Measurements from ENCODE around the gene FAM184A.
"Not testable (repeated sequence)": the region's sequence is repeated elsewhere in the genome, so short reads cannot be mapped to it uniquely, and the experiment has no call there.

The FAM184A gene

GRCh38 chr6:119052292-119052889 lies 26.1 kb downstream of the FAM184A start:
- no peak for DNase-seq

GRCh38 chr6:119044255-119044654 lies 34.2 kb downstream of the FAM184A start:
- no peak for DNase-seq

- no peak for DNase-seq
Observed at GRCh38 chr6:119043783-119044182, 34.7 kb downstream of the FAM184A start.

- DNase-seq = no peak
Observed at GRCh38 chr6:119043265-119043664, 35.2 kb downstream of the FAM184A start.

GRCh38 chr6:119040636-119041035 lies 37.8 kb downstream of the FAM184A start:
- DNase-seq = no peak

GRCh38 chr6:119040229-119040628 lies 38.2 kb downstream of the FAM184A start:
- DNase-seq = no peak

GRCh38 chr6:119037941-119038623 lies 40.4 kb downstream of the FAM184A start:
- no peak for DNase-seq

GRCh38 chr6:119037264-119037663 lies 41.2 kb downstream of the FAM184A start:
- no peak for DNase-seq

GRCh38 chr6:119036081-119036480 lies 42.4 kb downstream of the FAM184A start:
- DNase-seq = no peak

GRCh38 chr6:119035459-119035858 lies 43.0 kb downstream of the FAM184A start:
- no peak for DNase-seq

GRCh38 chr6:119034827-119035458 lies 43.5 kb downstream of the FAM184A start:
- DNase-seq = no peak

- no peak for DNase-seq
Observed at GRCh38 chr6:119032428-119032827, 46.0 kb downstream of the FAM184A start.

- DNase-seq = no peak
Observed at GRCh38 chr6:119030759-119031158, 47.7 kb downstream of the FAM184A start.

- no peak for DNase-seq
Observed at GRCh38 chr6:119028091-119028490, 50.4 kb downstream of the FAM184A start.

GRCh38 chr6:119027465-119027864 lies 51.0 kb downstream of the FAM184A start:
- no peak for DNase-seq

GRCh38 chr6:119026822-119027221 lies 51.6 kb downstream of the FAM184A start:
- no peak for DNase-seq

GRCh38 chr6:119025793-119026192 lies 52.7 kb downstream of the FAM184A start:
- no peak for DNase-seq

- DNase-seq = no peak
Observed at GRCh38 chr6:119024111-119024510, 54.4 kb downstream of the FAM184A start.

GRCh38 chr6:119022796-119023195 lies 55.7 kb downstream of the FAM184A start:
- DNase-seq = no peak

GRCh38 chr6:119020597-119021561 lies 57.6 kb downstream of the FAM184A start:
- DNase-seq = no peak

- not testable (repeated sequence) for DNase-seq
Observed at GRCh38 chr6:119015165-119015564, 63.3 kb downstream of the FAM184A start.

GRCh38 chr6:119012521-119012920 lies 65.9 kb downstream of the FAM184A start:
- no peak for DNase-seq

GRCh38 chr6:119009266-119009665 lies 69.2 kb downstream of the FAM184A start:
- DNase-seq = not testable (repeated sequence)

All from CD4-positive, alpha-beta T cell treated with Interleukin-21 for 1 hour (primary cell).